NCI-H345 treated with DMSO at 0.1 percent for 48 hours (cell line): Measurements from ENCODE around the gene SNRNP40.

Source experiments
- DNase-seq: peaks from one replicate; lab custom pipeline; 2025; ENCODE audit not compliant: unreplicated experiment; lab: John Stamatoyannopoulos, UW

The SNRNP40 gene

DNA sequence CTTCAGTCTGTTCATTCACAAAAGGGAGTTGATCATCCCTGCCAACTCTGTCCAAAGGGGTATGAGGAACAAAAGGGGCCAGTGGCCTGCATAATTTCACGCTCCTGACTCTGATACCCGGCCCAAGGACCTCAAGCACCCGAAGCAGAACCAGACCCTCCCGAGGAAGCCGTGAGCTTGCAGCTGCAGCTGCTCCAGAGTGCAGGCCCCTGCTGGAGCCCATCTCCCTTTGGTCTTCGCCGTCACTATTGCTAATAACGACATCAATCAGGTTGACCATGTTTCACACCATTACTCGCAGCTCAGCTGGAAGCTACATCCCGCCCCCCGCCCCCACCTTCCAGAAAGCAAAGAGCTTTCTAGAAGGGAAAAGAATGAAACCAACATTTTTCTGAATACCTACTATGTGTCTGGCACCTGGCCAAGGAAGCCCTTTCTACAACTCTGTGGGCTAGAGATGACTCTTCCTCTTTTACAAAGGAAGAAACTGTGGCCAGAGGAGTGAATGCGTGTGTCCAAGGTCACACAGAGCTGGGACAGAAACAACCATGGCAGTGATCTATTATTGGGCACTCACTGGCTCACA, 62.4 kb downstream of the SNRNP40 start:
- DNase-seq = no peak

DNA sequence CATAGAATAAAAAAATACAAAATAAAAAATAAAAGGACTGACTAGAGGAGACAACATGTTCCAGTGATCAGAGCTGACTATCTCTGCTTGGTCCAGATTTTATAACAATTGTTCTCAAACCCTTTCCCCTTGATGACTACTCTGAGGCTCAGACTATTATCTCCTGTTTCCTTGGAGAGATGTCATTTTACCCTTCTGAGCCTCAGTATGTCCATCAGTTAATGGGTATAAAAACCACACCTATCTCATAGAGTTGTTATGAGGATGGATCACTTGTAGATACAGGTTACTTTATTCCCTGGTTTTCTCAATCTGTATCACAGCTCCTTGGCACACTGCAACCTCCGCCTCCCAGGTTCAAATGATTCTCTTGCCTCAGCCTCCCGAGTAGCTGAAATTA, 63.9 kb downstream of the SNRNP40 start:
- DNase-seq = no peak

DNA sequence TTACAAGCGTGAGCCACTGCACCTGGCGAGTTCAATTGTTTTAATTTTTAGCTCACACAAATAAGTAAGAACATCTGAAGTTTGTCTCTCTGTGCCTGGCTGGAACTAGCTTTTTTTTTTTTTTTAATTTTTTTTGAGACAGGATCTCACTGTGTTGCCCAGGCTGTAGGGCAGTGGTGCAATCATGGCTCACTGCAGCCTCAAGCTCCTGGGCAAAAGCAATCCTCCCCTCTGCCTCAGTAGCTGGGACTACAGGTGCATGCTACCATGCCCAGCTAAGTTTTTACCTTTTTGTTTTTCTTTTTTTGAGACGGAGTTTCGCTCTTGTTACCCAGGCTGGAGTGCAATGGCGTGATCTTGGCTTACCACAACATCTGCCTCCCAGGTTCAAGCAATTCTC, 64.8 kb downstream of the SNRNP40 start:
- no peak for DNase-seq

DNA sequence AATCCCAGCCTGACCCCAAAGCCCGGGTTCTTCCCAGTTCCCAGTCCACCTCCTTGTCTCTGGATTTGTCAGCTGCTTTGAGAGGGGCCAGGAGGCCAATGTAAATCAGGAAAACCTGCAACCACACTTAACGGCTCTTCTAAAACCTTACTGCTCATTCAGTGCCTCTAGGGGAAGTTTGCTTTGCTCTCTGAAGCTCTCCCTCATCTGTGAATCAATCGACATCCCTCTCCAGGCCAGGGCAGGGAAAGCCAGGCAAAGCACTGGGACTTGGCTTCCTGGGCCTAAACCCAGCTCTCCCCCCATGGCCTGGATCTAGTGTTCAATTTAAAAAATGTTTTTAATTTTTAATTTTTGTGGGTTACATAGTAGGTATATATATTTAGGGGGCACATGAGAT, 66.2 kb downstream of the SNRNP40 start:
- DNase-seq = no peak

DNA sequence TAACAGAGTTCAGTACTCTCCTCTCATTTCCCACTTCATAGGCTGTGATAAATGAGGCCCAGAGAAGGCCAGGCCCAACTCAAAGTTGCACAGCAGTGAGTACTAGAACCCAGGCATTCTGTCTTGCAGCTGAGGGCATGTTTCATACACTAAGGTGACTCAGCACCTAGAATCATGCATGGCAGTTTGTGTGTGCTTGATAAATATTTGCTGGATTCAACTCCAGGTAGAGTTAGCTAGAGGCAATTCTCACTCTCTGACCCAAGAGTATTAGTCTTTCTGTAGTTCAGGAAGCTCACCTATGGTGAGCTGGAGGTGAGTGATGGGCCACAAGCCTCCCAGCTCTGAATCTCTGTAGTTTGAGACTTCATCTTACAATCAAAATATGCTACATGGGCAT, 67.6 kb downstream of the SNRNP40 start:
- no peak for DNase-seq

DNA sequence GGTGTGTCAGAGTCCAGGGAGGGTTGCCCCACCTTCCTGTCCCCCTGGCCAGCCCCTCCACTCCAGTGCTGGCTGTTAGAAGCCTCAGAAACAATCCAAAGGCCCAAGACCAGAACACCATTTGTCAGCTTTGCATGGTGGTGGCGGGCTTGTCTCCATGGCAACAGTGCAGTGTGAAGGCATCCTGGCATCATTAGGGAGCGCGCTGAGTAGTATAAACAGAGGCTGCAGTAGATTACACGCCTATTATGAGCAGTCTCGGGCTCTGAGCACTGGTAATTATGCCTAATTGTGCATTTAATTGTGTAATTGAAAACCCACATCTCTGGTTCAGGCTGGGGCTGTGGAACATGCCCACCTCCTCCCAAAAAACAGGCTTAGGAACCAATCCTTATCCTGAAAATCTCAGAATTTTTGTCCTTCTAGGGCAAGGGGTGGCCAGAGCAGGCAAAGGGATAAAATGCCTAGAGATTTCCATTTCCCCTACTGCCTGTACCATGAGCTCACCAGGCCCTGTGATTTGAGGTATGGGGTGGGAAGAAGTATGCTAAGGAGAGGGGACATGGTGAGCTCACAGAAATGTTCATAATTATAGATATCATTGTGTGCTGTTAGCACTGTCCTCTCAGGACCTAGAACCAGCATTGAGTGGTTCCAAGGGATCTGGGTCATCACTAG, 68.6 kb downstream of the SNRNP40 start:
- DNase-seq = no peak

DNA sequence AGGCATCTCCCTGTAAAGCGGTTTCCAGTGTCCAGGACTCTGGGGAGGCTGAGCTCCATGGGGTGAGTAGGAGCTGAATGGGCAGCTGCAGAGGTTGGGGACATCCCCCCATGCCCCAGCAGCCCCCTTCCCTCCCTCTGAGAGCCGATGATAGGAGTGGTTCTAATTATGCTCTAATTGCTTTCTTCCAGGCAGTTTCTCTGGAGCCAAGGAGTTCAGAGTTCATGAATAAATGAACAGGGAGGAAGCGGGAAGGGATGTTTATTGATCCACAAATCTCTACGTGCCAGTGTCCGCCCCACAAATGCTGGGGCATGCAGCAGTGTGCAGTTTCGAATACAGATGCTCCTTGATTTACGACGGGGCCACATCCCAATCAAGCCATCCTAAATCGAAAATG, 72.5 kb downstream of the SNRNP40 start:
- no peak for DNase-seq

DNA sequence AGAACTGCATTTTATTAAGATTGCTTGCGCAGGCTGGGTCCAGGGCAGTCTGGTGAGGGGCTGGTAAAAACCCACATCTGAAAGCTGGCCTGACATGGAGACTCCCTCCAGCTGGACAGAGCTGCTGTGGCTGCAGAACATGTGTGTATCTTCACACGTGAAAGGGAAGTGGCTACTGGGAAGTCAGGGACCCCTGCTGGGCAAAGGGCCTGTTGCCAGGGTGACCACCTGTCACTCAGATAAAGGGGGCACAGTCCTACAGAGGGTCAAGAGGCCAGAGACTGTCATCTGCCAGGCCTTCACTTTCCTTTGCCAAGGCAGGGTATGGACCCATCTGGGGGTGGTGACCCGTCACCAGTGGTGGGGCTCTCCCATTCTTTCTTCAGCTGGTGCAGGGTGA, 74.4 kb downstream of the SNRNP40 start:
- no peak for DNase-seq

DNA sequence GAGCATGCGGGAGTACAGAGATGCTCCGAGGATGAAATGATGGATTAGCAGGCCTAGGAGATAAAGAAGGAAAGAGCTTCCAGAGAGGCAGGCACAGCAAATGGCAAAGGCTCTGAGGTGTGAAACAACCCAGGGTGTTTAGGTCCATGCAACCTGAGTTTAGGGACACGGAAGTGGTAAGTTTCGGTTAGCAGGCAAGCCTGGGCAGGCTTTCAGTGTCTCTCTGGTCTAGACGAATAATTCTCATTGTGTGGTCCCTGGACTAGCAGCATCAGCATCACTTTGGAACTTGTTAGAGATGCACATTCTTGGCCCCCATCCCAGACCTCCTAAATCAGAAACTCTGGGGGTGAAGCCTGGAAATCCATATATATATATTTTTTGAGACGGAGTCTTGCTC, 75.5 kb downstream of the SNRNP40 start:
- no peak for DNase-seq

DNA sequence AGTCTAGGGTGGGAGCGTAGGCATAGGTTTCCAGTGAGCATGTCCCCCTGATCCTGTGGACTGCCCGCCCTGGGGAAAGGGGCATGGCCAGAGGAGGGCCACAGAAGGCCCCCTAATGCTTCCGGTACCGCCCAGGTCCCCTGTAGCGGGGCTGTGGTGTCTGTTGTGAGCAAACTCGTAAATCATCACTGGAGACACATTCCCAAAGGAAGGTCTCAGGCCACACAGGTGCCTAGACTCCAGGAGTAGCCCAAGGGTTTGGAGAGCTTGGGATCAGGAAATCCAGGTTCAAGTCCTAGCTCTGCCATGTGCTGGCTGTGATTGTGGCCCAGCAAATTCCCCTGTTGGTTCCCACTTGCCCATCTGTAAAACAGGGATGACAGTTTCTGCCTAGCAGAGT, 77.1 kb downstream of the SNRNP40 start:
- no peak for DNase-seq

DNA sequence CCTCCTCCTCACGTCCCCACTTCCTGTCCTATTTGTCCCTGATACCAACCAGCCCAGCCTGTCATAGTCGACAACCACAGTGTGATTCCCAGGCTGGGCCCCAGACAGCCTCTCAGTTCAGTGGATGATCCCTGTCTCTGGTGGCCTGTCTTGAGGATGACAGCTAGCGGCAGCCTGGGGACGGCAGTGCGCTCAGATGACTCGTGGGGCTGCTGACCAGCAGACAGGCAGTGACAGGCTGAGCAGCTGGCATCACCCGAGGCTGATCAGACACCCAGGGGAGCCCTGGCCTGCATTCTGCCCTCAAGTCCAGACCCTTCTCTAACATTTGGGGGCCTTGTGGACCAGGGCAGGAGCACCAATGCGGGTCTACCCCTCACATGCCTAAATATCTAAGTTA, 77.9 kb downstream of the SNRNP40 start:
- DNase-seq = no peak

DNA sequence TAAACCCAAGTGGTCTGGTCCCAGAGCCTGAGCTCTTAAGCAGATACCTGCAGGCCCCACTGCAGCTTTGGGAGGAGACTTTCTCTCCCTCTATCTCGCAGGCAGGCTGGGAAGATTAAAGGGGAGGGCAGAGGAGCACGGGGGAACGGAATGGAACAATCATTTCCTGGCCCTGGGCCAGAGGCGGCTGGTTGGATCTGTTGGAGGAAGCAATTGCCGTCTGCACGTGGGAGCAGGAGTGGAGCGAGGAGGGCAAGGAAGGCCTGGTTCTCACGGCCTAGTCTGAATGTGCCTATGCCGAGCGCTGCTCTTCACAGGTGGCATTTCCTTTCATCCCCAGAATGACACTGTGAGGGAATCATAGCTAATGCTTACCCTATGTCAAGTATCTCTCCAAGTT, 80.6 kb downstream of the SNRNP40 start:
- DNase-seq = peak; percentile 62

DNA sequence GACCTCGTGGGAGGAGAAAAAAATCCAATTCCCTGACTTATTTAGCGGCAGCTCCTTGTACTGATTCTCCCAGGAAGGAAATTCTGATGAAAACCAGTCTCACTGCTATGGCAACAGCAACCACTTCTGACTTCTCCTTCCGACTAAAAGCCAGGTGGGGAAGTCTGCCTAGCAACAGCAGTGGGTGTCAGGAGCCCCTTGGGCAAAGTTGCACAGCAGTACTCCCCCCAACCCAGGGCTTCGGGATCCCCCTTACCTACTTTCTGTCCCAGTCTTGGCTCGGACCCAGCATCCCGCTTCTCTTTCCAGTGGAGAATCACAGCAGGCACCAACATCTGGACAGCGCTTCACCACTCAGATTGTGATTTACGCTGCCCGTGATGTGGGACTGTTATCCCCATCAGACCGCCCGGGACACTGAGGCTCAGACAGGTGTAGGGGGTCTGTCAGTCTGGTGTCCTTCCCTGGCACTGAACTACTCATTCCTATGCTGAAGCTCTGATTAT, 81.5 kb downstream of the SNRNP40 start:
- DNase-seq = no peak

DNA sequence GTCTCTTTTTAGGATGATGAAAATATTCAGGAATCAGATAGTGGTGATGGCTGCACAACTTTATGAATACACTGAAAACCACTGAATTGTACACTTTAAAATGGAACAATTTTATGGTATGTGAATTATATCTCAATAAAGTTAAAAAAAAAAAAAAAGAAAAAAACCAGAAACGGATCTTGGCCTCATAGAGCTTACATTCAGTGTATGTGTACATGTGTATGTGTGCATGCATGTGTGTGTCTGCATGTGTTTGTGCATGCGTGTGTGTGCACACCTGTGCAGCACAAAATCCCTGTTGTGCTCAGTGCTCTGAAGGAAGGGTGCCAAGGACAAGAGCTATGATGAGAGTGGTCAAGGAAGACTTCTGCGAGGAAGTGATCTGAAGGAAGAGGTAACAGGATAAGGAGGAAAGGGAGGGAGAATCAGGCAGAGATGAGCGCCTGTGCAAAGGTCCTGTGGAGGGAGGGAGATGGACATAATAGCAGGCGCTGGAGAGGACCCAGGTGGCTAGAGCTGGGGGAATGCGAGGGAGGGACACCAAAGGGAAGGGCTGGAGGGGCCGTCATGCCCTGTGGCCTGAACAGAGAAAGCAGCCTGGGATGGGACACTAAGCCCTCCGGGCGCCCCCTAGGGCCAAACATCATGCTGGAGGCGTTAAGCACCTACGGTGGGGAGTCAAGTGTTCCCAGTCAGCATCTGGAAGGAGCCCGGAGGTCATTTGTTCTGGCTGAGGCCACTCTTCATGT, 82.1 kb downstream of the SNRNP40 start:
- no peak for DNase-seq
